ENCODE measurements around the gene IGFBP1.

The IGFBP1 gene

GRCh38 chr7:45898222-45898621 lies 9.9 kb downstream of the IGFBP1 start:
- H3K4me3 ChIP-seq (ENCODE audit: low read length): no peak overlapping the region
- DNase-seq (ENCODE audit: low read depth): no peak
- no peak for TF ChIP-seq CTCF (conservative IDR thresholded peaks at IDR 0.05; ENCODE audit: low read depth, low read length)

GRCh38 chr7:45901566-45901965 lies 13.3 kb downstream of the IGFBP1 start:
- TF ChIP-seq CTCF (conservative IDR thresholded peaks at IDR 0.05; ENCODE audit: low read depth, low read length): no peak
- no peak for DNase-seq (ENCODE audit: low read depth)

GRCh38 chr7:45902820-45903219 lies 14.5 kb downstream of the IGFBP1 start:
- H3K4me3 ChIP-seq (ENCODE audit: low read length): no peak overlapping the region
- DNase-seq (ENCODE audit: low read depth): no peak
- TF ChIP-seq CTCF (conservative IDR thresholded peaks at IDR 0.05; ENCODE audit: low read depth, low read length): no peak

More at GRCh38 chr7:45901566-45901965, 13.3 kb downstream of the IGFBP1 start:
- no peak overlapping the region for H3K4me3 ChIP-seq (ENCODE audit: low read length)

- no peak for TF ChIP-seq CTCF (conservative IDR thresholded peaks at IDR 0.05; ENCODE audit: low read depth, low read length)
- H3K4me3 ChIP-seq (ENCODE audit: low read length): no peak overlapping the region
- DNase-seq (ENCODE audit: low read depth): no peak
Measured at GRCh38 chr7:45909561-45909960, 21.3 kb downstream of the IGFBP1 start.

GRCh38 chr7:45910855-45911254 lies 22.6 kb downstream of the IGFBP1 start:
- no peak for TF ChIP-seq CTCF (conservative IDR thresholded peaks at IDR 0.05; ENCODE audit: low read depth, low read length)
- H3K4me3 ChIP-seq (ENCODE audit: low read length): no peak overlapping the region
- DNase-seq (ENCODE audit: low read depth): no peak

- DNase-seq (ENCODE audit: low read depth): no peak
- no peak overlapping the region for H3K4me3 ChIP-seq (ENCODE audit: low read length)
- TF ChIP-seq CTCF (conservative IDR thresholded peaks at IDR 0.05; ENCODE audit: low read depth, low read length): no peak
Measured at GRCh38 chr7:45911311-45911710, 23.0 kb downstream of the IGFBP1 start.

GRCh38 chr7:45912972-45913371 lies 24.7 kb downstream of the IGFBP1 start:
- H3K4me3 ChIP-seq (ENCODE audit: low read length): no peak overlapping the region
- no peak for DNase-seq (ENCODE audit: low read depth)
- TF ChIP-seq CTCF (conservative IDR thresholded peaks at IDR 0.05; ENCODE audit: low read depth, low read length): no peak
